NCI-H526 (cell line): Measurements from ENCODE around the gene GCLM.
"Not testable (repeated sequence)": the region's sequence is repeated elsewhere in the genome, so short reads cannot be mapped to it uniquely, and the experiment has no call there.

Experiments
- DNase-seq, 2 experiments: peaks; one replicate each; lab custom pipeline; 2025; lab: John Stamatoyannopoulos, UW

GCLM gene

DNA sequence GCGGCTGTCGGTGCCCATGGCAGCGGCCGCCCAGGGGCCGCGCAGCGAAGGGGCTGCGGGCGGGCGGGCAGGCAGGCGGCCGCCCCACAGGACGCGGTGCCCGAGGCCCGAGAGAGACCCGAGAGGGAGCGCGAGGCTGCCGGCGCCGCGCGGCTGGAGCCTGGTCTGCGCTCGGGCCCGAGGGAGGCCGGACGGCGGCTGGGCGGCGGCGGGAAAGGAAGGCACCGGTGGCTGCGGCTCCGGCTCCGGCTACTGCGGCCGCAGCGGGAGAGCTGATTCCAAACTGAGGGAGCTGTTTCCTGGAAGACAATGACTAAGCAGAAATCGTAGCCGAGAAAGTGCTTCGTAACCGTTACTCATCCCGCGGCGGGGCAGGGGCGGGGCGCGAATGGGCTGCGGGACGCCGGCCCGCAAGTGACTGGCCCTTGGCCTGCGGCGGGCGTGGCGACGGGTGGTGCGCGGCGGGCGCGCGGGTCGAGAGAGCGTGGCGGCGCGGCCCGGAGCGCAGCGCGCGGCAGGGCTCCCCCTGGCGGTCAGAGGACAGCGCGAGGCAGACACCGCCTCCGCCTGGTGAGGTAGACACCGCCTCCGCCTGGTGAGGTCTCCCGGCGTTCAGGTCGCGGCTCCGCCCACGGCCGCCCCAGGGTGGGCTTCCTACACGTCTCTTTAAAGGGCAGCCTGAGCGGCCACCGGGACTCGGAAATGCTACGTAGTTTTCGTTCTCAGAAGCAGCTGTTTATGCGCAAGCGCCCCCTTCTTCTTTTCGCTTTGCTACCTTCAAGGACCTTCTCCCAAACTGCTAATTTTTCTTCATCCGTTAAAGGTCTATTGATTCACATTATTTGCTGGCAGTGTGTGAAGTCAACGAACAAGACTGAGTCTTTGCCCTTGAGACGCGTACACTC is at the start of gene GCLM:
GCLM (minus strand) TSS at position 285 of the 905 bp plus-strand sequence; CDS start at position 18, 267 bp downstream.
- peak; percentile 57 to 92 for DNase-seq

DNA sequence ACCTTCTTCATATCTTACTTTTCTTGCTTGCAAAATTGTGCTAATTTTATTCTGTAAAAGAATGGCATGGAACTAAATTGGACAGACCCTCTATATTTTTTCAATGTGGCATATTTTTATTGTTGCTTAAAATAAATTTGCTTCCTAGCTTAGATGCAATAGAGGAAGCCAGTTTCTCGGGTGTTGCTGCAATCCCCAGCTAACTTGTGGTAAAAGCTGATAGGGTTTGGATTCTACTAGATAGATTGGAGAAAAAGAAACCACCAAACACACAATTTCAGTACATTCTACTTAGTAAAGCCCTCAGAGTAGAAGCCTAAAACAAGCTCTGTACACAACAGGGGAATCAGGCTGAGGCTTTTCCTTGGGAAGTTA is 49.5 kb upstream of the GCLM start:
- DNase-seq, result no peak

DNA sequence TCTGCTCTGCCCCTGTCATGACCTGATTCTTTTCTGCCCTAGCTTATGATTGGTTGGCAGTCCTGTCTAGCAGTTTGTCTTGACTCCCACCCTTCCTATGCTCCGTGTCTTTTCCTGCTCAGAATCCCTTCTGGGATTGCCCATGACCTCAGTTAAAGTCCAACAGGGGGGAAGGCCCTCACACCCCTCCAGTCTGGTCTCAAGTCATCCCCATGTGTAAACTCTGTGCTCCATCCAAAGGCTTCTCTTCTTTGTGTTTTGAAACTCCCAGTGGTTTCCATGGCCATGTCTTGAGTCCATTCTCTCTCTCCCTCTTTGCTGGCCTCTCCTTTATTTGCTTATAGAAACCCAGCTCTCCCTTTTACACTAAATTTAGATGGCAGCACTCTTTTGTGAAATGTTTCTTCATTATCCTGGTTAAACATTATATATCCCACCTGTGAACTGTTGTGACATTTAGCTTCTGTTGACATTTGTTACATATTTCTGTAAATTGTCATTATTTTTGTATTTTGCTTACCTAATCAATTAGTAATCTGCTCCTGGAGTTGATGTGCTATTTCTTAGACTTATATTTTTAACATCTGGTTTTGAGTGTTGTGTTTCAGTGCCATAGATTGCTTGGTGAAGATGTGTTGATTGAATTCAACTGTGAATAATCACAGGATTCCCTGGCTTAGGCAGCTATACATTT is 48.9 kb upstream of the GCLM start:
- DNase-seq, result no peak

DNA sequence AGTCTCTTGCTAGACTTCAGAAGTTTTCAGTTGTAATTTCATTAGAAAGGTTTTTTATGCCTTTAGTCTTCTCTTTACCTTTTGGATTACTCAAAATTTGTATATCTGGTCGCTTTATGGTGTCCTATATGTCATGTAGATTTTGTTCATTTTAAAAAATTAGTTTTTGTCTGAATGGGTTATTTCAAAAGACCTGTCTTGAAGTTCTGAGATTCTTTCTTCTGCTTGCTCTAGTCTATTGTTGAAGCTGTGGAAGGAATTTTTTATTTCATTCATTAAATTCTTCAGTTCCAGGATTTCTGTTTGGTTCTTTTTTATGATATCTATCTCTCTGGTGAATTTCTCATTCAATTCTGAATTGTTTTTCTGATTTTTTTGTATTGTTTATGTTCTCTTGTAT is 46.5 kb upstream of the GCLM start:
- DNase-seq, result no peak

- peak in 1 of 2 experiments; percentile 17 for DNase-seq
These were observed 37.9 kb upstream of the GCLM start for GRCh38 chr1:93947002-93947686.

DNA sequence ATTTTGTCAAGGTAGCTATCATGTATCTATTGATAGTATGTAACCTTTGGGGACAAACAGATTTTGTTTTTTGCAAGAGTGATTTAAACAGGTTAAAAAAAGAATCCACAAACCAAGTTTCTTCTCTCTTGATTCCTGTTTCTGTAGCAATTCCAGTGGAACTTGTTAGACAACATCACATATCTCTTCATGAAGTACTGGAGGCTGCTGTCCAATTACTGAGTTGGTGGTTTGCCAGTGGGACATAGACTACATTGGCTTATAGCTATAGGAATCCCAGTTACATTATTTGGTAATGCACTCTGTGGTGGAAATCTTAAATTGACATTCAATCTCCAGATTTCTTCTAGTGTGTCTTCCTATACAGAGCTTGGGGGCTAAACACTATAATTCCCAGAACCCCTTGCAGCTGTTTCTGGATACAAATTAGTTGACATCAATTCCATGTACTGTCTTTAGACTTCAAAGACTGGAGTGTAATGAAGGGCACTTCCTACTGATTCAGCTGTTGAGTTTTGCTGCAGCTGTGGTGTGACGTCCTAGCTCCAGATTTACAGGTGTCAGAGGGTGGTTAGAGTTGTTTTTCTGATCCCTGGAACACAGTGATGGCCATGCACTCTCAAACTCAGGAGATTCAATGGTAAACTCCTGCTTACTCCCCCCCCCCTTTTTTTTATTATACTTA is 29.4 kb upstream of the GCLM start:
- no peak for DNase-seq

DNA sequence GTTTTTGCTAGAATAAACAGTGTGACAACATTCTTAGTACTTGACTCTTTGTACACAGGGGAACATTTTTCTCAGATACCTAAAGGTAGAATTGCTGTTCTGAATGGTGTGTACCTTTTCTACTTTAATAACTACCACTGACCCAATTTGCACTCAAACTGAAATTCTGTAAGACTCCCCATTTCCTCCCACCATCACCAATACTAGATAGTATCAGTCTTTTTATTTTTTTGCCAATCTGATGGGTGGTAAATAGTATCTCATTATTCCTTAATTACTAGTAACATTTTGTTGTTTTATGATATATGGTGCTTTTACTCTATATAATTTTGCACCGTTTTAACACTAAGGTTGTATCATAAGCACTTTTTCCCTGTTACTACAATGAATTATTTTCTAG is 28.8 kb upstream of the GCLM start:
- DNase-seq, result no peak

GRCh38 chr1:93925206-93925605 is 16.0 kb upstream of the GCLM start:
- no peak for DNase-seq

GRCh38 chr1:93919780-93920179 is 10.6 kb upstream of the GCLM start:
- no peak for DNase-seq

DNA sequence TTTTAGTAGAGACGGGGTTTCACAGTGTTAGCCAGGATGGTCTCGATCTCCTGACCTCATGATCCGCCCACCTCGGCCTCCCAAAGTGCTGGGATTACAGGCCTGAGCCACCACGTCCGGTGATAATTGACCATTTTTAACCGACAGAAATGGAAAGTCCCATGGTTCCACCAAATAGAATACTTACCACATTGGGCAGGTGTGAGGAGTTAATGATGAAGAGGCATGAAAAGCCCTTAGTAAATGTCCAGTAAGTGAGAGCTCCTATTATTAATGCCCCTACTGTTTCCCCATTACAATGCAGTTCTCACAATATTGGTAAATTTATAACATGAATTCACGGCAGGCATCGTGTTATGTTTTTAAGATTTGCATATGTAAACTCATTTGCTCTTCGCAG is 8.1 kb upstream of the GCLM start:
- DNase-seq, result no peak

DNA sequence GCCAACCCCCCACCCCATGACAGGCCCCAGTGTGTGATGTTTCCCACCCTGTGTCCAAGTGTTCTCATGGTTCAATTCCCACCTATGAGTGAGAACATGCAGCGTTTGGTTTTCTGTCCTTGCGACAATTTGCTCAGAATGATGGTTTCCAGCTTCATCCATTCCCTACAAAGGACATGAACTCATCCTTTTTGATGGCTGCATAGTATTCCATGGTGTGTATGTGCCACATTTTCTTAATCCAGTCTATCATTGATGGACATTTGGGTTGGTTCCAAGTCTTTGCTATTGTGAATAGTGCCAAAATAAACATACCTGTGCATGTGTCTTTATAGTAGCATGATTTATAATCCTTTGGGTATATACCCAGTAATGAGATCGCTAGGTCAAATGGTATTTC is 1.6 kb upstream of the GCLM start:
- DNase-seq, result not testable (repeated sequence)

GRCh38 chr1:93910305-93910704 is 1.1 kb upstream of the GCLM start:
- no peak for DNase-seq

GRCh38 chr1:93908394-93909145 is 660 bp downstream of the GCLM start:
- DNase-seq, result peak in 1 of 2 experiments; percentile 72

- no peak for DNase-seq
These were observed 1.5 kb downstream of the GCLM start for GRCh38 chr1:93907718-93908117.

GRCh38 chr1:93906480-93906879 is 2.8 kb downstream of the GCLM start:
- DNase-seq, result no peak

GRCh38 chr1:93905734-93906133 is 3.5 kb downstream of the GCLM start:
- DNase-seq, result no peak

DNA sequence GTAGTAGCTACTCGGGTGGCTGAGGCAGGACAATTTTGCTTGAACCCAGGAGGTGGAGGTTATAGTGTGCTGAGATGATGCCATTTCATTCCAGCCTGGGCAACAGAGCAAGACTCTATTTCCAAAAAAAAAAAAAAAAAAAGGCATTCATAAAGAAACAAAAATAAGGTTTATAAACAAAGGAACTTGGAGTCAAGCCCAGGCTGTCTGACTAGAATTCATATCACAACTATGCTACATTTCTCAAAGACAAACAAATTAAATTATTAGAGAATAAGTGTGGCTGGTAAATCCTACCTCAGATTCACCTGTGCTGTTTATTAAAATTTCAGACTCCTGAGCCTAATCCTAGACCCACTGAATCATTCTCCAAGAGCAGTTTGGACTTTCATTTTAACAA is 4.2 kb downstream of the GCLM start:
- DNase-seq, result no peak

- no peak for DNase-seq
These were observed 5.0 kb downstream of the GCLM start for GRCh38 chr1:93904228-93904627.

DNA sequence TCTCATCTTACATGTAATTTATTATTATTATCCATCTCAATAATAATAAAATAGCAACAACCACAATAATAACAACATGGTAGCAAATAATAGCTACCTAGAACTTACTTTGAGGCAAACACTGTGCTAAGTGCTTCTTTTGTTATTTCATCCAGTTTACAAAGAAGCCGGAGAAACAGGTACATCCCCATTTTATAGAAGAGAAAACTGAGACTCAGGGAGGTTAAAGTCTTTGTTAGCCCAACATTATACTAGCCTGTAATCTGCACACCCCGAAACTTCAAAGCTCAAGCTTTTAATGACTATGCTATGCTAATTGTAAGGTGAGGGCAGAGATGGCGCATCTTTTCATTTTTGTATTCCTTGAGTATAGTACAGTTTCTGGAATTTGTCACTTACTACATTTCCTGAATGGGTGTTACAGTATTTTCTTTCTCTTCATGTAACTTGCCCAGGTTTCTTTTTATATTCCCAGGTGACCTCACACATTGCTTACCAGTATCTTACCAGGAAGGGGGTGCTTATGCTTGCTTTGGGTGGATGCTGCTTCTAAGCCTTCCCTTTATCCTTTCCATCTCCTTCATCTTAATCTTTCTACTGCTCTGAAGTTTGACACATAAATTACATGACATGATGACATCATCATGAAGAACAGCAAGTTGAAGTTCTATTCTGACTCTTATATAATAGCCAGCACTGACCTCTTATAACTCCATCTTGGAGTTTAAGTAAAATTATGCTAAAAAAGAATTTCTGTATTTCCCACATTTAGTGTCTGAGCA is 8.3 kb downstream of the GCLM start:
- no peak for DNase-seq

DNA sequence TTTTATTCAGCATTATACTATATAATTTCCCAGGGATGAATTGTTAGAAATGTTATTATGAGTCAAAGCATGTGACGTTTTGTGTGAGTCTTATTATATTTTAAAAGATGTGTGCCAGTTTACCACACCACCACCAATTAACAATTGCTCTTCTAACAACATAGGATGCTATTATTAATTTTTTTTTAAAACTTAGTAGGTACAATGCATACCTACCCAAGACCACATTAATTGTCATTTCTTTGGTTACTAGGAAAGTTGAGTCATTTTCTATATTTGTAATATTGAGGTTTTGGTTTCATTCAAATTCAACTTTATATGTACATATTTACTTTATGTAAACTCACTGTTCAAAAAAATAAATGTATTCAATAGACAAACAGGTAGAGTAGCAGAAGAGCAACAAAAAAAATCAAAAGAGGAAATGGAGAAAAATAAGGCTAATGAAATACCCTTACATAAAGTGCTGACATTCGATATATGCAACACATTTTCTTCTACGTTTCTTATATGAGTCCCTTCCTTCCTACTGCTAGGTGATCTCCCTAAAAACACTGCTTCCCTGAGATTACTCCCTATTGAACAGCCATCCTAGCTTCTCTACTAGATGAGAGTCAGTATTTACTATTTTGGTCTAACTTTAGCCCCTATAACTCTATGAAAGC is 9.6 kb downstream of the GCLM start:
- no peak for DNase-seq
